Vagina (tissue), 2 donors: Measurements from ENCODE around the gene PCARE.

Source experiments
- POLR2A ChIP-seq, 2 donors: fragments of 450-650 bp; IDR thresholded peaks; one replicate each; pipeline ENCODE4 v1.6.1; 2017; ENCODE audit warnings: antibody characterized with exemption in 2 of 2, mild to moderate bottlenecking in 2 of 2, moderate library complexity in 2 of 2
- POLR2AphosphoS5 ChIP-seq, 2 donors: sonication (generic); formaldehyde crosslinking; IDR thresholded peaks; one replicate each; pipeline ENCODE4 v1.9.0; 2017; ENCODE audit warnings: antibody characterized with exemption in 2 of 2, mild to moderate bottlenecking in 2 of 2, low read depth in 1 of 2; ENCODE audit not compliant: insufficient read depth in 1 of 2
- TF ChIP-seq, protein P1 (sequence below), 3 experiments: fragments of 450-650 bp in 2 of 3; fragments of 200-600 bp in 1 of 3; sonication (generic) in 1 of 3; IDR thresholded peaks; one replicate each; pipeline ENCODE4 v1.5.1; 2017 to 2019; ENCODE audit warnings: antibody characterized with exemption in 3 of 3, mild to moderate bottlenecking in 2 of 3, moderate library complexity in 2 of 3

DNA sequence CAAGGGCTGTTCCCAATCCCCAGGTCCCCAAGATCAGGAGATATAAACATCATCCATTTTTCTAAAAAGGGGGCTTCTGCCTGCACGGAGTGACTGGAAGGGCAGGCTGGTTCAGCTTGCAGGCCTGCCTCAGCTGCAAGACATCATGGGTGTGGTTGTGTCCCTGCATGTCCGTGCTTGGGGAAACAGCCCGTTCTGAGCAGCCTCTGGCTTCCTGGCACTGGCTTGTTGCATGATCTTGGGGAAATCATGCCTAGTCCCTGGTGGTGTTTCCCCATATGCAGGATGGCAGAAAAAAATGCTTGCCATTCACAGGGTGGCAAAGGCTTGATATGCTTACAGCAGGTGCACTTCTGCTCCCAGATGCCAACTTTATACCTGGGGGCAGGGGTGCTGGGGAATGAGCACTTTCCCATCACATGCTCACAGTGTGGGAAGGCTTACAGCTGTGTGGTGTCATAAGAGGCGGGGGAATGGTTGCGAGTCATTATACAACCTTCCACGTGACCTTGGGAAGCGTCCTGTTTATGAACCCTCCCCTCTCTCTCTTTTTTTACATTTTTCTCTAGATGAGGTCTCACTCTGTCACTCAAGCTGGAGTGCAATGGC, 7.2 kb downstream of the PCARE start:
- TF ChIP-seq POLR2A (IDR thresholded peaks at IDR 0.05) (no peak), POLR2AphosphoS5 (IDR thresholded peaks at IDR 0.05; ENCODE audit: insufficient read depth in 1 of 2, low read depth in 1 of 2) (no peak)
- TF ChIP-seq, protein P1, sequence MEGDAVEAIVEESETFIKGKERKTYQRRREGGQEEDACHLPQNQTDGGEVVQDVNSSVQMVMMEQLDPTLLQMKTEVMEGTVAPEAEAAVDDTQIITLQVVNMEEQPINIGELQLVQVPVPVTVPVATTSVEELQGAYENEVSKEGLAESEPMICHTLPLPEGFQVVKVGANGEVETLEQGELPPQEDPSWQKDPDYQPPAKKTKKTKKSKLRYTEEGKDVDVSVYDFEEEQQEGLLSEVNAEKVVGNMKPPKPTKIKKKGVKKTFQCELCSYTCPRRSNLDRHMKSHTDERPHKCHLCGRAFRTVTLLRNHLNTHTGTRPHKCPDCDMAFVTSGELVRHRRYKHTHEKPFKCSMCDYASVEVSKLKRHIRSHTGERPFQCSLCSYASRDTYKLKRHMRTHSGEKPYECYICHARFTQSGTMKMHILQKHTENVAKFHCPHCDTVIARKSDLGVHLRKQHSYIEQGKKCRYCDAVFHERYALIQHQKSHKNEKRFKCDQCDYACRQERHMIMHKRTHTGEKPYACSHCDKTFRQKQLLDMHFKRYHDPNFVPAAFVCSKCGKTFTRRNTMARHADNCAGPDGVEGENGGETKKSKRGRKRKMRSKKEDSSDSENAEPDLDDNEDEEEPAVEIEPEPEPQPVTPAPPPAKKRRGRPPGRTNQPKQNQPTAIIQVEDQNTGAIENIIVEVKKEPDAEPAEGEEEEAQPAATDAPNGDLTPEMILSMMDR (IDR thresholded peaks at IDR 0.05): no peak
